BJ (cell line): ENCODE measurements around the gene GNG8. TPM values are rescaled to one million over a fixed set of nuclear protein-coding genes. Genes with fewer than 3 reads are reported as not detected.

Experiments
- CTCF ChIA-PET: fragments of 350-600 bp; formaldehyde crosslinking; extraction: SDS; loops from one replicate; lab custom pipeline; 2021; ENCODE audit warnings: antibody characterized with exemption, inconsistent platforms; lab: Yijun Ruan, JAX
- POLR2A ChIA-PET: fragments of 300-600 bp; sonication (Branson Sonifier 250); formaldehyde crosslinking; extraction: SDS; loops from one replicate; lab custom pipeline; 2021; ENCODE audit warnings: antibody characterized with exemption; lab: Charles Lee
- DNase-seq: peaks from one replicate; pipeline ENCODE4 v3.0.0-alpha.2; 2011; ENCODE audit warnings: low read depth
- H3K27me3 ChIP-seq: 2 replicates; pipeline ENCODE4 v1.6.0; 2011; ENCODE audit warnings: low read length; ENCODE audit not compliant: control insufficient read depth, insufficient read depth
- H3K36me3 ChIP-seq: 2 replicates; pipeline ENCODE4 v1.5.1; 2011; ENCODE audit warnings: low read length; ENCODE audit not compliant: control insufficient read depth, insufficient read depth
- H3K4me3 ChIP-seq: 2 replicates; pipeline ENCODE4 v1.5.1; 2011; ENCODE audit warnings: low read depth, mild to moderate bottlenecking, control low read depth, low read length
- polyA plus RNA-seq: library from polyadenylated mRNA; depleted of rRNA; stranded (reverse); fragments of >200 nt; gene quantifications from 2 replicates; pipeline ENCODE4 v1.2.3, GENCODE V29; 2011
- TF ChIP-seq, protein P1 (sequence below): IDR thresholded peaks from 2 replicates; pipeline ENCODE4 v1.5.1; 2011; ENCODE audit warnings: low read depth, mild to moderate bottlenecking, control low read depth, inconsistent platforms, low read length, moderate library complexity; ENCODE audit not compliant: insufficient read depth

The GNG8 gene
- polyA plus RNA-seq, 1 experiment = not detected

DNA sequence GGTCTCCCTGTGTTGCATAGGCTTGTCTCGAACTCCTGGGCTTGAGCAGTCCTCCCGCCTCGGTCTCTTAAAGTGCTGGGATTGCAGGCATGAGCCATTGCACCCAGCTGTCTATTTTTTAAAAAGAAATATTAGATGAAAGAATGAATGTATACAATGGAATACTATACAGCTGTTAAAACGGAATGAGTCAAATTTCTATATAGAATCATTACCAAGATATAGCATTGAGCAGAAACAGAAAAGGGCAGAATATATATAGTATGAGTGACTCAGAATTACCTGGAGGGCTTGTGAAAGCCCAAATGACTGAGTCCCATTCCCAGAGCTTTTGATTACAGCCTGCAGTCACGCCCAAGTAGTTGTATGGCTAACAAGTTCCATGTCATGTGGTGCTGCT is 20.5 kb upstream of the GNG8 start:
- DNase-seq = no peak
- TF ChIP-seq, protein P1, sequence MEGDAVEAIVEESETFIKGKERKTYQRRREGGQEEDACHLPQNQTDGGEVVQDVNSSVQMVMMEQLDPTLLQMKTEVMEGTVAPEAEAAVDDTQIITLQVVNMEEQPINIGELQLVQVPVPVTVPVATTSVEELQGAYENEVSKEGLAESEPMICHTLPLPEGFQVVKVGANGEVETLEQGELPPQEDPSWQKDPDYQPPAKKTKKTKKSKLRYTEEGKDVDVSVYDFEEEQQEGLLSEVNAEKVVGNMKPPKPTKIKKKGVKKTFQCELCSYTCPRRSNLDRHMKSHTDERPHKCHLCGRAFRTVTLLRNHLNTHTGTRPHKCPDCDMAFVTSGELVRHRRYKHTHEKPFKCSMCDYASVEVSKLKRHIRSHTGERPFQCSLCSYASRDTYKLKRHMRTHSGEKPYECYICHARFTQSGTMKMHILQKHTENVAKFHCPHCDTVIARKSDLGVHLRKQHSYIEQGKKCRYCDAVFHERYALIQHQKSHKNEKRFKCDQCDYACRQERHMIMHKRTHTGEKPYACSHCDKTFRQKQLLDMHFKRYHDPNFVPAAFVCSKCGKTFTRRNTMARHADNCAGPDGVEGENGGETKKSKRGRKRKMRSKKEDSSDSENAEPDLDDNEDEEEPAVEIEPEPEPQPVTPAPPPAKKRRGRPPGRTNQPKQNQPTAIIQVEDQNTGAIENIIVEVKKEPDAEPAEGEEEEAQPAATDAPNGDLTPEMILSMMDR = no peak
- Histone ChIP-seq H3K4me3 (no peak overlapping the region), H3K27me3 (no peaks in the 10 kb centered on the region), H3K36me3 (no peaks in the 10 kb centered on the region; the same call in 1 of the 2 replicates)
- POLR2A ChIA-PET = no interaction called here
- CTCF ChIA-PET = interaction anchor here (0.6 to 11.4 kb wide), 5 partner anchors 12 to 207 kb away, joined by 3 to 347 read pairs (median 4); partner anchors contain the start of genes CALM3 and GNG8

DNA sequence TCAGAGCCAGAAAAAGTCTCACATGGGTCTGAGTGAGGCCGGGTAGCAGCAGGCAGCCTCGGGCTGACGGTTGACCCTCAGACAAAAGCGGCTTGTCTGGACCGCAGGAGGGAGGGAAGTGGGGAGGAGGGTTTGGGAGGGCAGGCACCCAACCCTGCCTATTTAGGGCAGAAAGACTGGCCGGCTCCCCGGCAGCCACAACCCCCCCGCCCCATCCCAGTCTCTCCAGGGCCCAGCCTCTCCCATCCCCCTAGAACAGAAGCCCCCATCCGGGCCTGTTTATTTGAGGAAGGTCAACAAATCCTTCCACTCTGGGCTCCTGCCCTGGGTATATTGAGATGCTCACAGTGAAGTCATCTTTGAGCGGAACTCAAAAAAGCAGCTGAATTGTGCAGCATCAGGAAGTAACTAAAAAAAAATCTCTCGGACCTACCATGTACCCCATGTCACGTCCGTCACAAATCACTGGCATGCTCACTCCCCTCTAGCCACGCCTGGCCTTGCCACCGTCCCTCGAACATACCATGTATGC is 18.7 kb upstream of the GNG8 start:
- DNase-seq = no peak
- Histone ChIP-seq H3K4me3 (no peak overlapping the region), H3K27me3 (no peaks in the 10 kb centered on the region), H3K36me3 (no peaks in the 10 kb centered on the region; the same call in 1 of the 2 replicates)
- ChIA-PET CTCF (interaction anchor here (1.5 to 11.4 kb wide), 2 partner anchors 15 to 44 kb away, joined by 6 to 347 read pairs; partner anchors contain the start of gene CALM3), POLR2A (no interaction called here)
- TF ChIP-seq, protein P1 = no peak

DNA sequence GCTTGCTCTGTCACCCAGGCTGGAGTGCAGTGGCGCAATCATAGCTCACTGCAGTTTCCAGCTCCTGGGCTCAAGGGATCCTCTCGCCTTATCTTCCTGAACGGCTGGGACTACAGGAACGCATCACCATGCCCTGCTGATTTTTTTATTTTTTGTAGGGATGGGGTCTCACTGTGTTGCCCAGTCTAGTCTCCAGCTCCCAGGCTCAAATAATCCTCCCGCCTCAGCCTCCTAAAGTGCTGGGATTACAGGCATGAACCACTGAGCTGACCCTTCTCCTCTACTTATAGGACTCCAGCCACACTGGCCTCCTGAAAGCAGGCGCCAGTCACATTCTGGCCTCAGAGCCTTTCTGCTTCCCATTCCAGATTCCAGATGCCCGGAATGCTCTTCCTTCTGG is 14.4 kb upstream of the GNG8 start:
- no peaks in the 10 kb centered on the region for H3K27me3 ChIP-seq
- no peak for DNase-seq
- ChIA-PET CTCF (interaction anchor here (1.2 kb wide), 1 partner anchor 9 kb away, joined by 4 read pairs; no protein-coding TSS in a partner anchor), POLR2A (no interaction called here)
- no peaks in the 10 kb centered on the region; the same call in 1 of the 2 replicates for H3K36me3 ChIP-seq
- TF ChIP-seq, protein P1 = no peak
- H3K4me3 ChIP-seq = no peak overlapping the region

DNA sequence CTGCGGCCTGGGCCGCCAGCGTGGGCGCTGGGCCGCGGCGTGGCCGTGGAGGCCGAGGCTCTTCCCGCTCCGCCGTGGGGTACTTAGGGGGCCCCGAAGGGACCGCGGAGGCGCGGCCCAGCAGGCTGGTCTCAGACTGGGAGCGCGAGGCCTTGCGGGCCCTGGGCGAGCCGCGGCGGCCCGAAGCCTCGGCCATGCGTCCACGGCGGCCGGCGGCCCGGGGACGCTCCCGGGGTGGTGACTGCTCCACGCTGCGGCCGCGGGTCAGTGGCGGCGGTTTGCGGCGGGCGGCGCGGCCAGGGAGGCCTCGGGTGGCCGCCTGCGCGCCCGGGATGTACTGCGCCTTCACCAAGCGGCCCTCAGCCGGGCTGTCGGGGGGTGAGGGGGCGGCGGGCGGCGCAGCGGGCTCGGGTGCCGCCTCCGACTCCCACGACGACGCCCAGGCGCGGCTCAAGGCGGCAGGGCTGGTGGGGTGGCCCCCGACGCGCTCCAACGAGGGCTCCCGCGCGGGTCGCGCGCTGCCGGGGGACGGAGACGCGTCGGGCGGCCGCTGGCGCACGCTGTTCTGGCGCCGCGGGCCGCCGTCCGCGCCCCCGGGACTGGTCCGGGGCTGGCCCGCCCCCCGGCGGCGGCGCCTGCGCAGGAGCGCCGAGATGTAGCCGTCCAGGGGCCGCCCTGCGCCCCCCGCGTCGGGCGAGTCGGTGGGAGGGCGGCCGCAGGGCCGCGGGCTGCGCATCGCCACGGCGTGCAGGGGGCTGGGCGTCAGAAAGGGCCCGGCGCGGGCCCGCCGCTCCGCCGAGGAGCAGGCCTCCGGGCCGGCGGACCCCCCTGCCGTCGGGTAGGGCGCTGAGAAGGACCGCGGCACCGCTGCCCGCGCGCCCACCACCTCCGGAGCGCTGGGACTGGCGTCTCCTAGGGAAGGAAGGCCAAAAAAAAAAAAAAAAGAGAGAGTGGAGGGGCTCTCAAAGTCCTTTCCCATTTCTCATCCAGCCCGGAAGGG is 13.3 kb upstream of the GNG8 start:
- TF ChIP-seq, protein P1 = no peak
- H3K27me3 ChIP-seq = no peaks in the 10 kb centered on the region
- no peak for DNase-seq
- H3K36me3 ChIP-seq = no peaks in the 10 kb centered on the region; the same call in 1 of the 2 replicates
- CTCF ChIA-PET = interaction anchor here (0.7 kb wide), 1 partner anchor 39 kb away, joined by 4 read pairs; no protein-coding TSS in a partner anchor
- H3K4me3 ChIP-seq = no peak overlapping the region
- POLR2A ChIA-PET = no interaction called here
